RWPE2 (cell line): Measurements from ENCODE around the gene DIP2C.
"Not testable (repeated sequence)": the region's sequence is repeated elsewhere in the genome, so short reads cannot be mapped to it uniquely, and the experiment has no call there.

ENCODE experiments used
- ATAC-seq: fragments of 200-7000 bp; cut with Tn5 transposase; 3 replicates; pipeline ENCODE4 v1.9.1; 2021; ENCODE audit warnings: low read depth
- DNase-seq: peaks from one replicate; pipeline ENCODE4 v3.0.0-alpha.2; 2020; ENCODE audit warnings: low spot score
- H3K27ac ChIP-seq: fragments of 450-650 bp; 2 replicates; pipeline ENCODE4 v1.5.1; 2017; ENCODE audit warnings: mild to moderate bottlenecking; ENCODE audit not compliant: poor library complexity, severe bottlenecking
- H3K27me3 ChIP-seq: fragments of 250-450 bp; sonication (Bioruptor Pico); 2 replicates; pipeline ENCODE4 v1.5.1; 2021; ENCODE audit warnings: mild to moderate bottlenecking, moderate library complexity; ENCODE audit not compliant: insufficient read depth, poor library complexity, severe bottlenecking
- H3K36me3 ChIP-seq: fragments of 250-450 bp; sonication (Bioruptor Pico); 2 replicates; pipeline ENCODE4 v1.5.1; 2020; ENCODE audit warnings: low read depth, mild to moderate bottlenecking, moderate library complexity
- H3K4me1 ChIP-seq: fragments of 250-450 bp; sonication (Bioruptor Pico); 2 replicates; pipeline ENCODE4 v1.5.1; 2021; ENCODE audit warnings: mild to moderate bottlenecking, moderate library complexity; ENCODE audit not compliant: insufficient read depth, poor library complexity, severe bottlenecking
- H3K4me3 ChIP-seq: fragments of 250-450 bp; sonication (Bioruptor Pico); 2 replicates; pipeline ENCODE4 v1.5.1; 2021; ENCODE audit warnings: mild to moderate bottlenecking, moderate library complexity; ENCODE audit not compliant: severe bottlenecking
- H3K9me3 ChIP-seq: fragments of 250-450 bp; sonication (Bioruptor Pico); 2 replicates; pipeline ENCODE4 v1.5.1; 2021; ENCODE audit warnings: mild to moderate bottlenecking, moderate library complexity; ENCODE audit not compliant: severe bottlenecking
- TF ChIP-seq, protein P1 (sequence below): fragments of 450-650 bp; IDR thresholded peaks from one replicate; pipeline ENCODE4 v1.5.1; 2017; ENCODE audit warnings: mild to moderate bottlenecking, moderate library complexity; ENCODE audit not compliant: poor library complexity, severe bottlenecking

Gene DIP2C

GRCh38 chr10:656883-657282 lies 32.6 kb downstream of the DIP2C start:
- ATAC-seq (no peak), DNase-seq (no peak)
- Histone ChIP-seq H3K4me3 (no peak overlapping the region), H3K36me3 (no peaks in the 10 kb centered on the region), H3K4me1 (no peaks in the 10 kb centered on the region), H3K9me3 (no peaks in the 10 kb centered on the region), H3K27me3 (no peaks in the 10 kb centered on the region), H3K27ac (no peak overlapping the region)
- TF ChIP-seq, protein P1, sequence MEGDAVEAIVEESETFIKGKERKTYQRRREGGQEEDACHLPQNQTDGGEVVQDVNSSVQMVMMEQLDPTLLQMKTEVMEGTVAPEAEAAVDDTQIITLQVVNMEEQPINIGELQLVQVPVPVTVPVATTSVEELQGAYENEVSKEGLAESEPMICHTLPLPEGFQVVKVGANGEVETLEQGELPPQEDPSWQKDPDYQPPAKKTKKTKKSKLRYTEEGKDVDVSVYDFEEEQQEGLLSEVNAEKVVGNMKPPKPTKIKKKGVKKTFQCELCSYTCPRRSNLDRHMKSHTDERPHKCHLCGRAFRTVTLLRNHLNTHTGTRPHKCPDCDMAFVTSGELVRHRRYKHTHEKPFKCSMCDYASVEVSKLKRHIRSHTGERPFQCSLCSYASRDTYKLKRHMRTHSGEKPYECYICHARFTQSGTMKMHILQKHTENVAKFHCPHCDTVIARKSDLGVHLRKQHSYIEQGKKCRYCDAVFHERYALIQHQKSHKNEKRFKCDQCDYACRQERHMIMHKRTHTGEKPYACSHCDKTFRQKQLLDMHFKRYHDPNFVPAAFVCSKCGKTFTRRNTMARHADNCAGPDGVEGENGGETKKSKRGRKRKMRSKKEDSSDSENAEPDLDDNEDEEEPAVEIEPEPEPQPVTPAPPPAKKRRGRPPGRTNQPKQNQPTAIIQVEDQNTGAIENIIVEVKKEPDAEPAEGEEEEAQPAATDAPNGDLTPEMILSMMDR = no peak

GRCh38 chr10:655184-655583 lies 34.3 kb downstream of the DIP2C start:
- Histone ChIP-seq H3K4me1 (no peaks in the 10 kb centered on the region), H3K4me3 (no peak overlapping the region), H3K27ac (no peak overlapping the region), H3K36me3 (no peaks in the 10 kb centered on the region), H3K27me3 (no peaks in the 10 kb centered on the region), H3K9me3 (no peaks in the 10 kb centered on the region)
- TF ChIP-seq, protein P1 = no peak
- no peak for DNase-seq
- no peak for ATAC-seq

DNA sequence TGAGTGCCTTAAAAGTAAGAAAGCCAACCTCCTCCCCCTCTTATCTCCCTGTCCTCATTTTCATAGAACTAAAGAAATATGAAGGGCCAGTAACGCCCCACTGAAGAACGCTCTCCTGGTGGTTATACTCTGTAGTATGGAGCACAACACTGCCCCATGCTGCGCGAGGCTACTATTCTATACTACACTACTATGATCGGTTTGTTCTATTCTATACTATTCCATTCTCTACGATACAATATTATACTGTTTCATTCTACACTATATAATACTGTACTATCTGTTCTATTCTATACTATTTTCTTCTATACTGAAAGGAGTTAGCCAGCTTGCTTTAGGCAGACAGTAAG lies 34.8 kb downstream of the DIP2C start:
- DNase-seq (no peak), ATAC-seq (no peak)
- TF ChIP-seq, protein P1 = no peak
- no peaks in the 10 kb centered on the region for H3K4me1 ChIP-seq
- no peak overlapping the region for H3K4me3 ChIP-seq
- no peaks in the 10 kb centered on the region for H3K36me3 ChIP-seq
- H3K27ac ChIP-seq = no peak overlapping the region
- no peaks in the 10 kb centered on the region for H3K9me3 ChIP-seq
- H3K27me3 ChIP-seq = no peaks in the 10 kb centered on the region

- H3K4me1 ChIP-seq = no peaks in the 10 kb centered on the region
- H3K4me3 ChIP-seq = no peak overlapping the region
- TF ChIP-seq, protein P1 = no peak
- H3K36me3 ChIP-seq = no peaks in the 10 kb centered on the region
- DNase-seq (no peak), ATAC-seq (no peak)
- H3K27ac ChIP-seq = no peak overlapping the region
- no peaks in the 10 kb centered on the region for H3K9me3 ChIP-seq
- no peaks in the 10 kb centered on the region for H3K27me3 ChIP-seq
Measured at GRCh38 chr10:653991-654646, 35.3 kb downstream of the DIP2C start.

DNA sequence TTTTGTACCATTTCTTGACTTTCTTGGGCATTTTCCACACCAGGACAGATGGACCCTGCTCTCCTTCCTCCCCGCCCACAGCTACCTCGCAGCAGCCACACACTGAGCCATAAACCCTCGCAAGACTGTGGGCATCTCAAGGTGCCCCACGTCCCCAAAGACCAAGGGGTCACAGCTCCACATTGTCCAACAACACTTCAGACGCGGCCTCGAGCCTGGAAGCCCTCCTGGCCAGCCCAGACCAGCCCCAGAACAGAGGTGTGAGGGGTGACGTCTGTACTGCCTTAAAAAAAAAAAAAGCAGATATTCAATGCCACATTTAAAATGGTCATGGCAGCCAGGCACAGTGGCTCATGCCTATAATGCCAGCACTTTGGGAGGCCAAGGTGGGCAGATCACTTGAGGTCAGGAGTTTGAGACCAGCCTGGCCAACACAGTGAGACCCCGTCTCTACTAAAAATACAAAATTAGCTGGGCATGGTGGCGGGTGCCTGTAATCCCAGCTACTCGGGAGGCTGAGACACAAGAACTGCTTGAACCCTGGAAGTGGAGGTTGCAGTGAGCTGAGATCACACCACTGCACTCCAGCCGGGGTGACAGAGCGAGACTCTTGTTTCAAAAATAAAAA lies 36.5 kb downstream of the DIP2C start:
- not testable (repeated sequence) for ATAC-seq, H3K27ac ChIP-seq, H3K4me1 ChIP-seq, H3K27me3 ChIP-seq, DNase-seq, H3K36me3 ChIP-seq, H3K9me3 ChIP-seq, H3K4me3 ChIP-seq
